GM12875 (cell line): Measurements from ENCODE around the gene CAMK1D.

ENCODE experiments used
- H3K4me3 ChIP-seq: one replicate; pipeline ENCODE4 v1.5.1; 2011; ENCODE audit warnings: low read depth, low read length, control low read depth
- TF ChIP-seq, protein P1 (sequence below): IDR thresholded peaks from 2 replicates; pipeline ENCODE4 v1.5.1; 2011; ENCODE audit warnings: low read depth, mild to moderate bottlenecking, control low read depth, inconsistent platforms, low read length, moderate library complexity, borderline replicate concordance; ENCODE audit not compliant: insufficient read depth

The CAMK1D gene

DNA sequence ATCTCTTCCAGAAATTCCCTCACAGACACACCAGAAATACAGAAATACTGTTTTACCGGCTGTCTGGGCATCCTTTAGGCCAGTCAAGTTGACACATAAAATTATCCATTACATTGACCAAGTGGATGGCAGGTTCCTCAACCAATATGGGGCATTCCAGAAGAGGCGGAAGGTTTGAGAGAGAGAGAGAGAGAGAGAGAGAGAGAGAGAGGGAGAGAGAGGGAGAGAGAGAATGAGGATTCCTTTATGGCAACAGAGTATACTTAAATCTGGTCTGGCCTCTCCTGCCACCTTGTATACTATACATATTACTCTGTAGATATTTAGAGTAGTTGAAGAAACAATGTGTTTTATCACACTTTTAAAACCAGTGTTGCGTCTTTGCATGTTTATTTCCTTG lies 214.1 kb downstream of the CAMK1D start:
- TF ChIP-seq, protein P1, sequence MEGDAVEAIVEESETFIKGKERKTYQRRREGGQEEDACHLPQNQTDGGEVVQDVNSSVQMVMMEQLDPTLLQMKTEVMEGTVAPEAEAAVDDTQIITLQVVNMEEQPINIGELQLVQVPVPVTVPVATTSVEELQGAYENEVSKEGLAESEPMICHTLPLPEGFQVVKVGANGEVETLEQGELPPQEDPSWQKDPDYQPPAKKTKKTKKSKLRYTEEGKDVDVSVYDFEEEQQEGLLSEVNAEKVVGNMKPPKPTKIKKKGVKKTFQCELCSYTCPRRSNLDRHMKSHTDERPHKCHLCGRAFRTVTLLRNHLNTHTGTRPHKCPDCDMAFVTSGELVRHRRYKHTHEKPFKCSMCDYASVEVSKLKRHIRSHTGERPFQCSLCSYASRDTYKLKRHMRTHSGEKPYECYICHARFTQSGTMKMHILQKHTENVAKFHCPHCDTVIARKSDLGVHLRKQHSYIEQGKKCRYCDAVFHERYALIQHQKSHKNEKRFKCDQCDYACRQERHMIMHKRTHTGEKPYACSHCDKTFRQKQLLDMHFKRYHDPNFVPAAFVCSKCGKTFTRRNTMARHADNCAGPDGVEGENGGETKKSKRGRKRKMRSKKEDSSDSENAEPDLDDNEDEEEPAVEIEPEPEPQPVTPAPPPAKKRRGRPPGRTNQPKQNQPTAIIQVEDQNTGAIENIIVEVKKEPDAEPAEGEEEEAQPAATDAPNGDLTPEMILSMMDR: no peak

DNA sequence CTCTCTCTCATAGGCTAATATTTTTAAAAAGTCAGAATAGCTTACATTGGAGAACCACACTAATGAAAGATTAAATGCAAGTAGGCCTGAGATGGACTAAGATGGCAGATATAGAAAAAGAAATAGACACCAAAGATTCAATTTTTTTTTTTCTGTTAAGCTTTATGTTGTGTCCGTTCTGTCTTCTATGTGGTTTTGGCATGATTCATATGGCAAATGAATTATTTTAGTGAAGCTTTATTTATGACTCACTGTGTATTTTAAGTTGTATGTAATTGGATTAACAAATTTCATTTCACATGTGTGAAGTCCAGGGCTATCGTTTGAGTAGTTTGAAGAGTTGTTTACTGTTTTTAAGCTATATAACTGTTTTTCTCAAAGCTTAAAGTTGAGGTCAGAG lies 214.8 kb downstream of the CAMK1D start:
- TF ChIP-seq, protein P1: no peak
- H3K4me3 ChIP-seq: no peak overlapping the region

More for the DNA sequence above, 214.1 kb downstream of the CAMK1D start:
- no peak overlapping the region for H3K4me3 ChIP-seq

GRCh38 chr10:12566161-12567115 lies 217.1 kb downstream of the CAMK1D start:
- H3K4me3 ChIP-seq: no peak overlapping the region
- TF ChIP-seq, protein P1: no peak

DNA sequence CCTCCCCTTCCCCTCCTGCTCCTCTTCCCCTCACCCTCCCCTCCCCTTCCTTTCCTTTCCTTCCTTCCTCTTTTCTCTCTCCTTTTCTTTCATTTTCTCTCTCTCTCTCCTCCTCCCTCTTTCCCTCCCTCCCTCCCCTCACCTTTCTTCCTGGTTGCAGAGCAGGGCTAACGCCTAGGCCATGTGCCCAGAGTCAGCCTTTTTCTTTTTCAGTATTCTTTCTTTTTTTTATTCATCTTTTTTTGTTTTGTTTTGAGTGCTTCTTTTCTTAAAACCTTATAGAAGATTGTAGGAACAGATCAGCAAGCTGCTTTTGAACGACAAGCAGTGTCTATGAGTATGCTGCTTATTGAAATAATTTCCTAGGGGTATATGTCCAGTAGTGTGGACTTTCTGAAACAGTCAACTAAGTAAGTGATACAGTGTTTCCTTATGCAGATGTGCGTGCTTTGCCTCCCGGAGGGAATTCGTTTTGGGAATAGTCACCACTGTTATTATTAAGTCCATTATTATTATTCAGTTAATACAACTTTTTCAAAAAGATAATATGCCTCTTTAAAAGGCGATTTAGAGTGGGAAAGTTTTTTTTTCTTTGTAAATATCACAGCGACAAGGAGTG lies 219.2 kb downstream of the CAMK1D start:
- no peak overlapping the region for H3K4me3 ChIP-seq
- TF ChIP-seq, protein P1: no peak

GRCh38 chr10:12572281-12572680 lies 222.9 kb downstream of the CAMK1D start:
- no peak overlapping the region for H3K4me3 ChIP-seq
- TF ChIP-seq, protein P1: no peak

DNA sequence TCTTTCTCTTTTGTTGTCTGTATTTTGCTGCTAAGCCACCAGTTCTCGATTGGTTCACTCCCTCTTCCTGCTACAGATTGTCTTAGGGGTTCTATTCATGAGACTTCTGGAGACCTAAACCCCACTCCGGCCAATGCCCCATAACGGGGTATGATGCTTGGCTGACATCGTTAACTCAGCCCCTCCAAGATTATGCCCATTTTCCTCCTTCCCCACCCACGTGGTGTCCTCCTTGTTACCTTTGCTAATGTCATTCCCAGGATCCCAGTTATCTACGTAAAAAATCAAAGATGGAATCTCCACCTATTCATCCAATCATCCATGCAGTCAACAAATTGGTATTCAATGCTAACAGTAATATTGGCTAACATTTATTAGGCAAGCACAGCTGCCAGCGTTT lies 228.3 kb downstream of the CAMK1D start:
- TF ChIP-seq, protein P1: no peak
- no peak overlapping the region for H3K4me3 ChIP-seq
